GM23338 (cell line): ENCODE measurements around the gene SERPINB2. TPM values are rescaled to one million over a fixed set of nuclear protein-coding genes. Genes with fewer than 3 reads are reported as not detected.
A peak's percentile ranks its signal among the peaks of the same experiment; 100 is the strongest.

ENCODE experiments used
- ATAC-seq: fragments of 200-7000 bp; cut with Tn5 transposase; 3 replicates; pipeline ENCODE4 v1.9.1; 2020
- DNase-seq: peaks from one replicate; pipeline ENCODE4 v3.0.0-alpha.2; 2015; ENCODE audit warnings: low spot score
- H2AFZ ChIP-seq: fragments of 200-600 bp; sonication (generic); 2 replicates; pipeline ENCODE4 v1.8.0; 2016; ENCODE audit warnings: antibody characterized with exemption, mild to moderate bottlenecking, moderate library complexity
- H3F3A ChIP-seq: fragments of 200-600 bp; sonication (generic); replicated peaks from 2 replicates; pipeline ENCODE4 v1.8.0; 2017; ENCODE audit warnings: antibody characterized with exemption, mixed run types, low read depth
- H3K27ac ChIP-seq: fragments of 200-600 bp; sonication (generic); 2 replicates; pipeline ENCODE4 v1.6.1; 2016; ENCODE audit warnings: low read depth
- H3K27me3 ChIP-seq: fragments of 200-600 bp; sonication (generic); 2 replicates; pipeline ENCODE4 v1.8.0; 2016; ENCODE audit warnings: mild to moderate bottlenecking, mixed run types, moderate library complexity; ENCODE audit not compliant: insufficient read depth
- H3K36me3 ChIP-seq: fragments of 200-600 bp; sonication (generic); 2 replicates; pipeline ENCODE4 v1.8.0; 2016; ENCODE audit warnings: mild to moderate bottlenecking; ENCODE audit not compliant: insufficient read depth
- H3K4me1 ChIP-seq: fragments of 200-600 bp; sonication (generic); 2 replicates; pipeline ENCODE4 v1.8.0; 2016; ENCODE audit warnings: mild to moderate bottlenecking, moderate library complexity; ENCODE audit not compliant: insufficient read depth
- H3K4me2 ChIP-seq: fragments of 200-600 bp; sonication (generic); 2 replicates; pipeline ENCODE4 v1.7.1; 2017; ENCODE audit warnings: mixed run types
- H3K4me3 ChIP-seq: fragments of 200-600 bp; sonication (generic); 2 replicates; pipeline ENCODE4 v1.6.1; 2016; ENCODE audit warnings: mixed run types
- H3K79me2 ChIP-seq: fragments of 200-600 bp; sonication (generic); replicated peaks from 2 replicates; pipeline ENCODE4 v1.8.0; 2017; ENCODE audit warnings: mild to moderate bottlenecking; ENCODE audit not compliant: insufficient read depth
- H3K9me2 ChIP-seq: fragments of 200-600 bp; sonication (generic); 2 replicates; pipeline ENCODE4 v1.8.0; 2017; ENCODE audit not compliant: insufficient read depth
- H4K20me1 ChIP-seq: fragments of 200-600 bp; sonication (generic); replicated peaks from 2 replicates; pipeline ENCODE4 v1.8.0; 2017; ENCODE audit warnings: mild to moderate bottlenecking; ENCODE audit not compliant: insufficient read depth
- H3K27ac Mint-ChIP-seq: 2 replicates; pipeline ENCODE4 v1.8.0; 2020; ENCODE audit warnings: inconsistent platforms, mild to moderate bottlenecking, moderate library complexity, mixed read lengths
- H3K27me3 Mint-ChIP-seq: 3 replicates; pipeline ENCODE4 v1.8.0; 2022; ENCODE audit warnings: low read depth, mild to moderate bottlenecking, moderate library complexity, mixed read lengths, inconsistent platforms; ENCODE audit not compliant: insufficient read depth, poor library complexity
- H3K36me3 Mint-ChIP-seq: 3 replicates; pipeline ENCODE4 v1.8.0; 2021; ENCODE audit warnings: low read depth, mild to moderate bottlenecking, inconsistent platforms, moderate library complexity, mixed read lengths
- H3K4me1 Mint-ChIP-seq: 3 replicates; pipeline ENCODE4 v1.8.0; 2020; ENCODE audit warnings: mild to moderate bottlenecking, inconsistent platforms, mixed read lengths
- H3K4me3 Mint-ChIP-seq: 3 replicates; pipeline ENCODE4 v1.8.0; 2021; ENCODE audit warnings: moderate library complexity, mild to moderate bottlenecking, inconsistent platforms, mixed read lengths
- H3K9me3 Mint-ChIP-seq: 3 replicates; pipeline ENCODE4 v1.8.0; 2020; ENCODE audit warnings: moderate library complexity, mild to moderate bottlenecking, inconsistent platforms, mixed read lengths
- CREB1 ChIP-seq: fragments of 250-450 bp; sonication (Bioruptor Pico); IDR thresholded peaks from 2 replicates; pipeline ENCODE4 v1.5.0; 2020; ENCODE audit warnings: low read depth, mild to moderate bottlenecking, moderate library complexity
- ETS1 ChIP-seq: IDR thresholded peaks from 2 replicates; pipeline ENCODE4 v1.6.1; 2016; ENCODE audit warnings: antibody characterized with exemption
- JUNB ChIP-seq: IDR thresholded peaks from one replicate; pipeline ENCODE4 v1.6.1; 2016; ENCODE audit warnings: antibody characterized with exemption; ENCODE audit not compliant: unreplicated experiment
- POLR2AphosphoS5 ChIP-seq: IDR thresholded peaks from 2 replicates; pipeline ENCODE4 v1.6.1; 2016; ENCODE audit warnings: antibody characterized with exemption, low read depth
- polyA plus RNA-seq: library from polyadenylated mRNA; unstranded; fragments of >200 nt; fragmentation: Nextera tagmentation; extraction: Ambion mirVana; gene quantifications from 2 replicates; pipeline ENCODE4 v1.2.1, GENCODE V29; 2016
- total RNA-seq: library from RNA; depleted of rRNA; stranded (reverse); fragments of >200 nt; shearing (Covaris generic); gene quantifications from 2 replicates; pipeline ENCODE4 v1.2.3, GENCODE V29; 2014
- TF ChIP-seq, protein P1 (sequence below): fragments of 250-450 bp; sonication (Bioruptor Pico); IDR thresholded peaks from 2 replicates; pipeline ENCODE4 v1.5.0; 2020; ENCODE audit warnings: mild to moderate bottlenecking, moderate library complexity
- TF ChIP-seq, protein P2 (sequence below), 2 experiments: fragments of 200-600 bp in 1 of 2; sonication (generic) in 1 of 2; conservative IDR thresholded peaks; 2 replicates each; pipeline versions ENCODE4 v1.5.1 to v1.6.1; 2016 to 2017; ENCODE audit warnings: antibody characterized with exemption in 2 of 2, low read depth in 2 of 2, mild to moderate bottlenecking in 2 of 2, moderate library complexity in 1 of 2

The SERPINB2 gene
- total and polyA plus RNA-seq, 2 experiments from 2014 or later, result not detected

GRCh38 chr18:63848159-63848558 is 39.3 kb upstream of the SERPINB2 start:
- no peak overlapping the region for H3K27ac ChIP-seq
- no peaks in the 10 kb centered on the region for H3K9me2 ChIP-seq
- H3K27me3 Mint-ChIP-seq, result no peaks in the 10 kb centered on the region
- no peaks in the 10 kb centered on the region for H3K27me3 ChIP-seq
- no peak overlapping the region for H2AFZ ChIP-seq
- ATAC-seq, result peak; percentile 72
- H3K27ac Mint-ChIP-seq, result no peak overlapping the region
- no peaks in the 10 kb centered on the region for H3K4me1 Mint-ChIP-seq
- no peak overlapping the region for H3K4me3 Mint-ChIP-seq
- no peaks in the 10 kb centered on the region for H4K20me1 ChIP-seq
- no peaks in the 10 kb centered on the region for H3F3A ChIP-seq
- DNase-seq, result peak; percentile 77
- H3K4me1 ChIP-seq, result no peaks in the 10 kb centered on the region
- no peaks in the 10 kb centered on the region for H3K36me3 ChIP-seq
- no peak overlapping the region for H3K4me3 ChIP-seq
- no peak for TF ChIP-seq POLR2AphosphoS5
- TF ChIP-seq, protein P1, sequence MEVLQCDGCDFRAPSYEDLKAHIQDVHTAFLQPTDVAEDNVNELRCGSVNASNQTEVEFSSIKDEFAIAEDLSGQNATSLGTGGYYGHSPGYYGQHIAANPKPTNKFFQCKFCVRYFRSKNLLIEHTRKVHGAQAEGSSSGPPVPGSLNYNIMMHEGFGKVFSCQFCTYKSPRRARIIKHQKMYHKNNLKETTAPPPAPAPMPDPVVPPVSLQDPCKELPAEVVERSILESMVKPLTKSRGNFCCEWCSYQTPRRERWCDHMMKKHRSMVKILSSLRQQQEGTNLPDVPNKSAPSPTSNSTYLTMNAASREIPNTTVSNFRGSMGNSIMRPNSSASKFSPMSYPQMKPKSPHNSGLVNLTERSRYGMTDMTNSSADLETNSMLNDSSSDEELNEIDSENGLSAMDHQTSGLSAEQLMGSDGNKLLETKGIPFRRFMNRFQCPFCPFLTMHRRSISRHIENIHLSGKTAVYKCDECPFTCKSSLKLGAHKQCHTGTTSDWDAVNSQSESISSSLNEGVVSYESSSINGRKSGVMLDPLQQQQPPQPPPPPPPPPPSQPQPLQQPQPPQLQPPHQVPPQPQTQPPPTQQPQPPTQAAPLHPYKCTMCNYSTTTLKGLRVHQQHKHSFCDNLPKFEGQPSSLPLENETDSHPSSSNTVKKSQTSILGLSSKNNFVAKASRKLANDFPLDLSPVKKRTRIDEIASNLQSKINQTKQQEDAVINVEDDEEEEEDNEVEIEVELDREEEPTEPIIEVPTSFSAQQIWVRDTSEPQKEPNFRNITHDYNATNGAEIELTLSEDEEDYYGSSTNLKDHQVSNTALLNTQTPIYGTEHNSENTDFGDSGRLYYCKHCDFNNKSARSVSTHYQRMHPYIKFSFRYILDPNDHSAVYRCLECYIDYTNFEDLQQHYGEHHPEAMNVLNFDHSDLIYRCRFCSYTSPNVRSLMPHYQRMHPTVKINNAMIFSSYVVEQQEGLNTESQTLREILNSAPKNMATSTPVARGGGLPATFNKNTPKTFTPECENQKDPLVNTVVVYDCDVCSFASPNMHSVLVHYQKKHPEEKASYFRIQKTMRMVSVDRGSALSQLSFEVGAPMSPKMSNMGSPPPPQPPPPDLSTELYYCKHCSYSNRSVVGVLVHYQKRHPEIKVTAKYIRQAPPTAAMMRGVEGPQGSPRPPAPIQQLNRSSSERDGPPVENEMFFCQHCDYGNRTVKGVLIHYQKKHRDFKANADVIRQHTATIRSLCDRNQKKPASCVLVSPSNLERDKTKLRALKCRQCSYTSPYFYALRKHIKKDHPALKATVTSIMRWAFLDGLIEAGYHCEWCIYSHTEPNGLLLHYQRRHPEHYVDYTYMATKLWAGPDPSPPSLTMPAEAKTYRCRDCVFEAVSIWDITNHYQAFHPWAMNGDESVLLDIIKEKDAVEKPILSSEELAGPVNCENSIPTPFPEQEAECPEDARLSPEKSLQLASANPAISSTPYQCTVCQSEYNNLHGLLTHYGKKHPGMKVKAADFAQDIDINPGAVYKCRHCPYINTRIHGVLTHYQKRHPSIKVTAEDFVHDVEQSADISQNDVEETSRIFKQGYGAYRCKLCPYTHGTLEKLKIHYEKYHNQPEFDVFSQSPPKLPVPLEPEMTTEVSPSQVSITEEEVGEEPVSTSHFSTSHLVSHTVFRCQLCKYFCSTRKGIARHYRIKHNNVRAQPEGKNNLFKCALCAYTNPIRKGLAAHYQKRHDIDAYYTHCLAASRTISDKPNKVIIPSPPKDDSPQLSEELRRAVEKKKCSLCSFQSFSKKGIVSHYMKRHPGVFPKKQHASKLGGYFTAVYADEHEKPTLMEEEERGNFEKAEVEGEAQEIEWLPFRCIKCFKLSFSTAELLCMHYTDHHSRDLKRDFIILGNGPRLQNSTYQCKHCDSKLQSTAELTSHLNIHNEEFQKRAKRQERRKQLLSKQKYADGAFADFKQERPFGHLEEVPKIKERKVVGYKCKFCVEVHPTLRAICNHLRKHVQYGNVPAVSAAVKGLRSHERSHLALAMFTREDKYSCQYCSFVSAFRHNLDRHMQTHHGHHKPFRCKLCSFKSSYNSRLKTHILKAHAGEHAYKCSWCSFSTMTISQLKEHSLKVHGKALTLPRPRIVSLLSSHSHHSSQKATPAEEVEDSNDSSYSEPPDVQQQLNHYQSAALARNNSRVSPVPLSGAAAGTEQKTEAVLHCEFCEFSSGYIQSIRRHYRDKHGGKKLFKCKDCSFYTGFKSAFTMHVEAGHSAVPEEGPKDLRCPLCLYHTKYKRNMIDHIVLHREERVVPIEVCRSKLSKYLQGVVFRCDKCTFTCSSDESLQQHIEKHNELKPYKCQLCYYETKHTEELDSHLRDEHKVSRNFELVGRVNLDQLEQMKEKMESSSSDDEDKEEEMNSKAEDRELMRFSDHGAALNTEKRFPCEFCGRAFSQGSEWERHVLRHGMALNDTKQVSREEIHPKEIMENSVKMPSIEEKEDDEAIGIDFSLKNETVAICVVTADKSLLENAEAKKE, result no peak
- no peak for TF ChIP-seq CREB1 (CRISPR knock-in tag)
- TF ChIP-seq, protein P2, sequence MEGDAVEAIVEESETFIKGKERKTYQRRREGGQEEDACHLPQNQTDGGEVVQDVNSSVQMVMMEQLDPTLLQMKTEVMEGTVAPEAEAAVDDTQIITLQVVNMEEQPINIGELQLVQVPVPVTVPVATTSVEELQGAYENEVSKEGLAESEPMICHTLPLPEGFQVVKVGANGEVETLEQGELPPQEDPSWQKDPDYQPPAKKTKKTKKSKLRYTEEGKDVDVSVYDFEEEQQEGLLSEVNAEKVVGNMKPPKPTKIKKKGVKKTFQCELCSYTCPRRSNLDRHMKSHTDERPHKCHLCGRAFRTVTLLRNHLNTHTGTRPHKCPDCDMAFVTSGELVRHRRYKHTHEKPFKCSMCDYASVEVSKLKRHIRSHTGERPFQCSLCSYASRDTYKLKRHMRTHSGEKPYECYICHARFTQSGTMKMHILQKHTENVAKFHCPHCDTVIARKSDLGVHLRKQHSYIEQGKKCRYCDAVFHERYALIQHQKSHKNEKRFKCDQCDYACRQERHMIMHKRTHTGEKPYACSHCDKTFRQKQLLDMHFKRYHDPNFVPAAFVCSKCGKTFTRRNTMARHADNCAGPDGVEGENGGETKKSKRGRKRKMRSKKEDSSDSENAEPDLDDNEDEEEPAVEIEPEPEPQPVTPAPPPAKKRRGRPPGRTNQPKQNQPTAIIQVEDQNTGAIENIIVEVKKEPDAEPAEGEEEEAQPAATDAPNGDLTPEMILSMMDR (conservative IDR thresholded peaks at IDR 0.05; ENCODE audit: low read depth in 2 of 2), result peak; percentile 71 to 80
- no peak for TF ChIP-seq ETS1
- TF ChIP-seq JUNB, result no peak
- no peaks in the 10 kb centered on the region for H3K9me3 Mint-ChIP-seq
- H3K36me3 Mint-ChIP-seq, result no peaks in the 10 kb centered on the region
- H3K4me2 ChIP-seq, result no peak overlapping the region
- H3K79me2 ChIP-seq, result no peaks in the 10 kb centered on the region
